22Rv1 (cell line): ENCODE results near the gene FLYWCH1.
"Not testable (repeated sequence)": the region's sequence is repeated elsewhere in the genome, so short reads cannot be mapped to it uniquely, and the experiment has no call there.

Experiments
- H3K27ac ChIP-seq: fragments of 450-650 bp; 2 replicates; pipeline ENCODE4 v1.5.1; 2017
- ZFX ChIP-seq: fragments of 450-650 bp; IDR thresholded peaks from 2 replicates; pipeline ENCODE4 v1.6.1; 2017; ENCODE audit warnings: antibody characterized with exemption, borderline replicate concordance
- TF ChIP-seq, protein P1 (sequence below): fragments of 450-650 bp; IDR thresholded peaks from 2 replicates; pipeline ENCODE4 v1.5.1; 2017; ENCODE audit warnings: mild to moderate bottlenecking

The FLYWCH1 gene

DNA sequence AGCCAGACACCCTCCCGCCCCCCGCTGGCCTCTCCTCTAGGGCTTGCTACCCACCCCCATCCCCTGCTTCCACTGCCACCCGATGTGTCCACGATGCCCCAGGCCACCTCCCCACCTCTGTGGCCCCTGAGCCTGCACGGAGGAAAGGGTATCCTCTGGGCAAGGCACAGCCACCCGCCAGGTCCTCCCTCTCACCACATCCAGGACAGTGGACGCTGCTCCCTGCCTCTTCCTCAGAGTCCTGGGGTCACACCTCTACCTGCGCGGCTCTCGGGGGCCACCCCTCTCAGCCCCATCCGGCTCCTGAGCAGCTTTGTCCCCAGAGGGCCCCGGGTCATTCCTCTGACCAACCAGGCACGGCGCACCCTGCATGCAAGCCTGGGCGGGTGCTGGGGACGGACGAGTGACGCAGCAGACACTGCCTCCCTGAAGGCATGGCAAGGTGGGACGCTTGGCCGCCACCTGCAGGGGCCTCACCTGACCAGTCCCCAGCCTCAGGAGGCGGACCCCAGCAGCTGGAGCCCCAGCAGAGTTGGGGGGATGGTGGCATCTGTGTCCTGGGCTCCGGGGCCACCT, 24.8 kb downstream of the FLYWCH1 start:
- H3K27ac ChIP-seq: no peak overlapping the region
- TF ChIP-seq, protein P1, sequence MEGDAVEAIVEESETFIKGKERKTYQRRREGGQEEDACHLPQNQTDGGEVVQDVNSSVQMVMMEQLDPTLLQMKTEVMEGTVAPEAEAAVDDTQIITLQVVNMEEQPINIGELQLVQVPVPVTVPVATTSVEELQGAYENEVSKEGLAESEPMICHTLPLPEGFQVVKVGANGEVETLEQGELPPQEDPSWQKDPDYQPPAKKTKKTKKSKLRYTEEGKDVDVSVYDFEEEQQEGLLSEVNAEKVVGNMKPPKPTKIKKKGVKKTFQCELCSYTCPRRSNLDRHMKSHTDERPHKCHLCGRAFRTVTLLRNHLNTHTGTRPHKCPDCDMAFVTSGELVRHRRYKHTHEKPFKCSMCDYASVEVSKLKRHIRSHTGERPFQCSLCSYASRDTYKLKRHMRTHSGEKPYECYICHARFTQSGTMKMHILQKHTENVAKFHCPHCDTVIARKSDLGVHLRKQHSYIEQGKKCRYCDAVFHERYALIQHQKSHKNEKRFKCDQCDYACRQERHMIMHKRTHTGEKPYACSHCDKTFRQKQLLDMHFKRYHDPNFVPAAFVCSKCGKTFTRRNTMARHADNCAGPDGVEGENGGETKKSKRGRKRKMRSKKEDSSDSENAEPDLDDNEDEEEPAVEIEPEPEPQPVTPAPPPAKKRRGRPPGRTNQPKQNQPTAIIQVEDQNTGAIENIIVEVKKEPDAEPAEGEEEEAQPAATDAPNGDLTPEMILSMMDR: no peak
- no peak for TF ChIP-seq ZFX

DNA sequence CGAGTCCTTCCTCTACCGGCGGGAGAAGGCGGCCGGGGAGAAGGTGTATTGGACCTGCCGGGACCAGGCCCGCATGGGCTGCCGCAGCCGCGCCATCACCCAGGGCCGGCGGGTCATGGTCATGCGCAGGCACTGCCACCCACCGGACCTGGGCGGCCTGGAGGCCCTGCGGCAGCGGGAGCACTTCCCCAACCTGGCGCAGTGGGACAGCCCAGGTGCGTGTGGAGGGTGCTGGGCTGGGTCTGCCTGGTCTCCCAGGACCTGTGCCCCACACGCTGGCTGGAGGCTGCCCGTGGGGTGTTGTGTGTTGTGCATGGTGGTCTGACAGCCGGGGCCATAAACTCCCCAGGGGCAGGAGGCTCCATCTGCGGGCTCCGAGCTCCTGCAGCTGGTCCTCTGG, 25.4 kb downstream of the FLYWCH1 start:
- no peak for TF ChIP-seq ZFX
- TF ChIP-seq, protein P1: no peak
- H3K27ac ChIP-seq: no peak overlapping the region

DNA sequence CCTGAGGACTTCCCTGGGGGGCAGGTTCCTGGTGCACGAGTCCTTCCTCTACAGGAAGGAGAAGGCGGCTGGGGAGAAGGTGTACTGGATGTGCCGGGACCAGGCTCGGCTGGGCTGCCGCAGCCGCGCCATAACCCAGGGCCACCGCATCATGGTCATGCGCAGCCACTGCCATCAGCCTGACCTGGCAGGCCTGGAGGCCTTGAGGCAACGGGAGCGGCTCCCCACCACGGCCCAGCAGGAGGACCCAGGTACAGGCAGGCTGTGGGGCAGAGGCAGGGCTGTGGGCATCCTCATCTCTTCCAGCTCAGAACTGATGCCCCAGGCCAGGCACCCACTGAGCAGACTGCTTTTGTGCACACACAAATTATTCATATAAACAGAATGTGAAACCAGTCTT, 26.5 kb downstream of the FLYWCH1 start:
- no peak overlapping the region for H3K27ac ChIP-seq
- no peak for TF ChIP-seq ZFX
- TF ChIP-seq, protein P1: no peak

DNA sequence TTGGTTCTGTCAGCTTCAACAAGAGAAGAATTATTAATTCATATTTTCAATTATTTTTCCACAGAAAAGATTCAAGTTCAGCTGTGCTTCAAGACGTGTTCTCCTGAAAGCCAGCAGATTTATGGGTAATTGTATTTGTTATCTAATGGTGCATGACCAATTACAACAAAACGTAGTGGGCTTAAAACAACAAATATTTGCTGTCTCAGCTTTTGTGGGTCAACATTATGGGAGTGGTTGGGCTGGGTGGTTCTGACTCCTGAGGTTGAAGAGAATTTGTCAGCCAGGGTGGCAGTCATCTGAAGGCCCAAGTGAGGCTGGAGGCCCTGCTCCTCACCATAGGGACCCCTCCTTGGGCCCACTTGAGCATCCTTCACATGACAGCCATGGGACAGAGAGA, 28.2 kb downstream of the FLYWCH1 start:
- H3K27ac ChIP-seq: no peak overlapping the region
- no peak for TF ChIP-seq ZFX
- TF ChIP-seq, protein P1: no peak

DNA sequence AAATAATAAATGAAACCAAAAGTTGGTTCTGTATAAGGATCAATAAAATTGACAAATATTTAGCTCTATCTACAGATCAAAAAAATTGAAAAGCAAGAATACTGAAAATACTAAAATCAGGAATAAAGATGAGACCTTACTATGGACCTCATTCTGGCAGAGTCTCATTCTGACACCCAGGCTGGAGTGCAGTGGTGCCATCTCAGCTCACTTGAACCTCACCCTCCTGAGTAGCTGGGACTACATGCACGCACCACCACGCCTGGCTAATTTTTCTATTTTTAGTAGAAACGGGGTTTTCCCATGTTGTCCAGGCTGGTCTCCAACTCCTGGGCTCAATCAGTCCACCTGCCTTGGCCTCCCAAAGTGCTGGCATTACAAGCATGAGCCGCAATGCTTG, 30.3 kb downstream of the FLYWCH1 start:
- H3K27ac ChIP-seq: no peak overlapping the region
- TF ChIP-seq ZFX: no peak
- TF ChIP-seq, protein P1: no peak

DNA sequence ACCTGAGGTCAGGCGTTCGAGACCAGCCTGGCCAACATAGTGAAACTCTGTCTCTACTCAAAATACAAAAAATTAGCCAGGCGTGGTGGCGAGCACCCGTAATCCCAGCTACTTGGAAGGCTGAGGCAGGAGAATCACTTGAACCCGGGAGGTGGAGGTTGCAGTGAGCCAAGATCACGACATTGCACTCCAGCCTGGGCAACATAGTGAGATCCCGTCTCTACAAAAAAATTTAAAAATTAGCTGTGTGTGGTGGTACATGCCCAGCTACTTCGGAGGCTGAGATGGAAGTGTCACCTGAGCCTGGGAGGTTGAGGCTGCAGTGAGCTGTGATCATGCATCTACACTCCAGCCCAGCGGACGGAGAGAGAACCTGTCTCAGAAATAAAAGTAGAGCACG, 32.0 kb downstream of the FLYWCH1 start:
- not testable (repeated sequence) for H3K27ac ChIP-seq

DNA sequence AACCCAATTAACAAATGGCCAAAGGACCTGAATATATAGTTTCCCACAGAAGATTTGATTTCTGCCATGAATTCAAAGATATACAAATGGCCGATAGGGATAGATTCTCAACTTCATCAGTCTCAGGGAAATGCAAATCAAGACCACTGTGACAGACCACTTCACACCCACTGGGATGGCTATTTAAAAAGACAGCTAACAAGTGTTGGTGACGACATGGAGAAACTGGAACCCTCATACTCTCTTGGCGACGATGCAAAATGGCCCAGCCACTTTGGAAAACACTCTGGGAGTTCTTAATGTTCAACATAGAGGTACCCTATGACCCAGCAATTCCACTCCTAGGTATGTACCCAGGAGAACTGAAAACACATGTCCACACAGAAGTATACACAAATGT, 34.9 kb downstream of the FLYWCH1 start:
- TF ChIP-seq ZFX: no peak
- TF ChIP-seq, protein P1: no peak
- H3K27ac ChIP-seq: no peak overlapping the region
